ENCODE results near the gene HGFAC.

The HGFAC gene

GRCh38 chr4:3438847-3439180 lies 3.0 kb upstream of the HGFAC start:
- ATAC-seq (ENCODE audit: low read depth) (no peak), DNase-seq (ENCODE audit: low spot score in 2 of 2) (no peak)
- Mint-ChIP-seq H3K27me3 (no peaks in the 10 kb centered on the region), H3K36me3 (no peaks in the 10 kb centered on the region), H3K27ac (no peak overlapping the region), H3K9me3 (no peaks in the 10 kb centered on the region), H3K4me3 (no peak overlapping the region), H3K4me1 (no peaks in the 10 kb centered on the region)

GRCh38 chr4:3439391-3439790 lies 2.4 kb upstream of the HGFAC start:
- ATAC-seq (ENCODE audit: low read depth) (no peak), DNase-seq (ENCODE audit: low spot score in 2 of 2) (no peak)
- H3K4me1 Mint-ChIP-seq = no peaks in the 10 kb centered on the region
- no peaks in the 10 kb centered on the region for H3K36me3 Mint-ChIP-seq
- no peak overlapping the region for H3K27ac Mint-ChIP-seq
- no peak overlapping the region for H3K4me3 Mint-ChIP-seq
- H3K9me3 Mint-ChIP-seq = no peaks in the 10 kb centered on the region
- no peaks in the 10 kb centered on the region for H3K27me3 Mint-ChIP-seq

GRCh38 chr4:3440011-3440410 lies 1.8 kb upstream of the HGFAC start:
- H3K9me3 Mint-ChIP-seq = no peaks in the 10 kb centered on the region
- DNase-seq (ENCODE audit: low spot score in 2 of 2) = no peak
- no peak overlapping the region for H3K4me3 Mint-ChIP-seq
- no peaks in the 10 kb centered on the region for H3K4me1 Mint-ChIP-seq
- ATAC-seq (ENCODE audit: low read depth) = no peak
- H3K27me3 Mint-ChIP-seq = no peaks in the 10 kb centered on the region
- peak overlapping the region; percentile 53 for H3K27ac Mint-ChIP-seq
- H3K36me3 Mint-ChIP-seq = no peaks in the 10 kb centered on the region

- Mint-ChIP-seq H3K36me3 (no peaks in the 10 kb centered on the region), H3K27ac (no peak overlapping the region), H3K27me3 (no peaks in the 10 kb centered on the region), H3K4me3 (no peak overlapping the region), H3K9me3 (no peaks in the 10 kb centered on the region), H3K4me1 (no peaks in the 10 kb centered on the region)
- DNase-seq (ENCODE audit: low spot score in 2 of 2) (no peak), ATAC-seq (ENCODE audit: low read depth) (no peak)
These were observed 728 bp upstream of the HGFAC start for GRCh38 chr4:3440979-3441500.

GRCh38 chr4:3442460-3442958 lies 741 bp downstream of the HGFAC start:
- no peaks in the 10 kb centered on the region for H3K9me3 Mint-ChIP-seq

GRCh38 chr4:3442959-3443749 lies 1.4 kb downstream of the HGFAC start:
- Mint-ChIP-seq H3K9me3 (no peaks in the 10 kb centered on the region), H3K27ac (no peak overlapping the region), H3K27me3 (no peaks in the 10 kb centered on the region), H3K36me3 (no peaks in the 10 kb centered on the region), H3K4me1 (no peaks in the 10 kb centered on the region), H3K4me3 (no peak overlapping the region)
- DNase-seq (ENCODE audit: low spot score in 2 of 2) (peak; percentile 83 to 92), ATAC-seq (ENCODE audit: low read depth) (peak; percentile 93)

More at GRCh38 chr4:3442460-3442958, 741 bp downstream of the HGFAC start:
- H3K4me3 Mint-ChIP-seq = no peak overlapping the region
- no peak overlapping the region for H3K27ac Mint-ChIP-seq
- no peak for ATAC-seq (ENCODE audit: low read depth)
- no peaks in the 10 kb centered on the region for H3K4me1 Mint-ChIP-seq
- H3K27me3 Mint-ChIP-seq = no peaks in the 10 kb centered on the region
- H3K36me3 Mint-ChIP-seq = no peaks in the 10 kb centered on the region
- DNase-seq (ENCODE audit: low spot score in 2 of 2) = no peak

GRCh38 chr4:3443750-3444309 lies 2.1 kb downstream of the HGFAC start:
- Mint-ChIP-seq H3K36me3 (no peaks in the 10 kb centered on the region), H3K4me3 (no peak overlapping the region), H3K4me1 (no peaks in the 10 kb centered on the region), H3K9me3 (no peaks in the 10 kb centered on the region), H3K27ac (no peak overlapping the region), H3K27me3 (peaks cover 3% of the 10 kb centered on the region)
- DNase-seq (ENCODE audit: low spot score in 2 of 2) (no peak), ATAC-seq (ENCODE audit: low read depth) (no peak)

GRCh38 chr4:3444351-3445110 lies 2.8 kb downstream of the HGFAC start:
- no peak for DNase-seq (ENCODE audit: low spot score in 2 of 2)
- H3K27ac Mint-ChIP-seq = no peak overlapping the region
- no peaks in the 10 kb centered on the region for H3K9me3 Mint-ChIP-seq
- no peak overlapping the region for H3K4me3 Mint-ChIP-seq
- H3K36me3 Mint-ChIP-seq = no peaks in the 10 kb centered on the region
- no peaks in the 10 kb centered on the region for H3K4me1 Mint-ChIP-seq
- ATAC-seq (ENCODE audit: low read depth) = no peak
- H3K27me3 Mint-ChIP-seq = peaks cover 4% of the 10 kb centered on the region

GRCh38 chr4:3445111-3445820 lies 3.5 kb downstream of the HGFAC start:
- H3K4me3 Mint-ChIP-seq = no peak overlapping the region
- ATAC-seq (ENCODE audit: low read depth) = no peak
- H3K27ac Mint-ChIP-seq = no peak overlapping the region
- H3K27me3 Mint-ChIP-seq = peaks cover 4% of the 10 kb centered on the region
- no peaks in the 10 kb centered on the region for H3K4me1 Mint-ChIP-seq
- H3K9me3 Mint-ChIP-seq = no peaks in the 10 kb centered on the region
- DNase-seq (ENCODE audit: low spot score in 2 of 2) = no peak
- no peaks in the 10 kb centered on the region for H3K36me3 Mint-ChIP-seq

GRCh38 chr4:3445829-3446545 lies 4.2 kb downstream of the HGFAC start:
- Mint-ChIP-seq H3K4me1 (no peaks in the 10 kb centered on the region), H3K9me3 (no peaks in the 10 kb centered on the region)

GRCh38 chr4:3446631-3447320 lies 5.0 kb downstream of the HGFAC start:
- Mint-ChIP-seq H3K4me3 (no peak overlapping the region), H3K4me1 (no peaks in the 10 kb centered on the region), H3K27me3 (peaks cover 4% of the 10 kb centered on the region), H3K9me3 (no peaks in the 10 kb centered on the region), H3K27ac (no peak overlapping the region), H3K36me3 (no peaks in the 10 kb centered on the region)
- DNase-seq (ENCODE audit: low spot score in 2 of 2) (no peak), ATAC-seq (ENCODE audit: low read depth) (no peak)

More at GRCh38 chr4:3445829-3446545, 4.2 kb downstream of the HGFAC start:
- ATAC-seq (ENCODE audit: low read depth) (no peak), DNase-seq (ENCODE audit: low spot score in 2 of 2) (no peak)
- no peak overlapping the region for H3K4me3 Mint-ChIP-seq
- no peak overlapping the region for H3K27ac Mint-ChIP-seq
- peaks cover 4% of the 10 kb centered on the region for H3K27me3 Mint-ChIP-seq
- H3K36me3 Mint-ChIP-seq = no peaks in the 10 kb centered on the region

- ATAC-seq (ENCODE audit: low read depth) = no peak
- H3K9me3 Mint-ChIP-seq = no peaks in the 10 kb centered on the region
- peaks cover 4% of the 10 kb centered on the region for H3K27me3 Mint-ChIP-seq
- H3K4me1 Mint-ChIP-seq = no peaks in the 10 kb centered on the region
- H3K36me3 Mint-ChIP-seq = no peaks in the 10 kb centered on the region
- DNase-seq (ENCODE audit: low spot score in 2 of 2) = no peak
- H3K4me3 Mint-ChIP-seq = no peak overlapping the region
- H3K27ac Mint-ChIP-seq = no peak overlapping the region
These were observed 5.9 kb downstream of the HGFAC start for GRCh38 chr4:3447431-3448395.

All from memory B cell (primary cell).